Measurements from ENCODE around the gene PET117. TPM values are rescaled to one million over a fixed set of nuclear protein-coding genes. Genes with fewer than 3 reads are reported as not detected.
"Not testable (repeated sequence)": the region's sequence is repeated elsewhere in the genome, so short reads cannot be mapped to it uniquely, and the experiment has no call there.

The PET117 gene
- total RNA-seq, 1 donor: 3.8 TPM

- DNase-seq (ENCODE audit: low read depth in 2 of 3, low spot score in 2 of 3): no peak
Measured at GRCh38 chr20:18154342-18154741, 16.7 kb downstream of the PET117 start.

DNA sequence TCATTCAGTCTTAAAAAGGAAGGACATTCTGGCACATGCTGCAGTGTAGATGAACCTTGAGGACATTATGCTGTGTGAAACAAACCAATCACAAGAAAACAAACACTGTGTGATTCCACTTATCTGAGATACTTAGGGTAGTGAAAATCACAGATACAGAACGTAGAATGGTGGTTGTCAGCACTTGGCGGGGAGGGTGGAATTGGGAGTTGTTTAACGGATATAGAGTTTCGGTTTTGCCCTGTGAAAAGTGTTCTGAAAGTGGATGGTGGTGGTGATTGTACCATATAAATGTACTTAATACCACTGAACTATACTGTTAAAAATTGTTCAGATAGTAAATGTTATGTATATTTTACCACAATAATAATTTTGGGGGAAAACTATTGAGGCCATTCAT is 18.4 kb downstream of the PET117 start:
- DNase-seq (ENCODE audit: low read depth in 2 of 3, low spot score in 2 of 3): no peak

DNA sequence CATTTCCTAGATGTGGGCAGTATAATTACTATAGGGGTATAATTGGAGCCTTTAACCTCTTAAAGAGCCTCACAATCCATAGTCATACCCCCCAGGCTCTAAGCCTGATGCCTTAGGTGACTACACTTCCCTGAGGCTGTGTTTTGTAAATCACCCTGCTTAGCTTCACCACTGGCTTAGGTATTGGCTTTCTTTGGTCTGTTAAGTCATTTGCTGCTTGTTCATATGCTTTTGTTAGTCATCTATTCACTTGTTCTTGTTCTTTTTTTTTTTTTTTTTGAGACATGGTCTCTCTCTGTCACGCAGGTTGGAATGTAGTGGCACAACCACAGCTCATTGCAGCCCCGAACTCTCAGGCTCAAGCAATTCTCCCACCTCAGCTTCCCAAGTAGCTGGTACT is 26.7 kb downstream of the PET117 start:
- DNase-seq (ENCODE audit: low read depth in 2 of 3, low spot score in 2 of 3): no peak

GRCh38 chr20:18165553-18165952 is 27.9 kb downstream of the PET117 start:
- DNase-seq (ENCODE audit: low read depth in 2 of 3, low spot score in 2 of 3): no peak

GRCh38 chr20:18166241-18166881 is 28.7 kb downstream of the PET117 start:
- no peak for DNase-seq (ENCODE audit: low read depth in 2 of 3, low spot score in 2 of 3)

- no peak for DNase-seq (ENCODE audit: low read depth in 2 of 3, low spot score in 2 of 3)
Measured at GRCh38 chr20:18166950-18167349, 29.3 kb downstream of the PET117 start.

GRCh38 chr20:18172379-18172778 is 34.7 kb downstream of the PET117 start:
- no peak for DNase-seq (ENCODE audit: low read depth in 2 of 3, low spot score in 2 of 3)

GRCh38 chr20:18174906-18175683 is 37.4 kb downstream of the PET117 start:
- no peak for DNase-seq (ENCODE audit: low read depth in 2 of 3, low spot score in 2 of 3)

DNA sequence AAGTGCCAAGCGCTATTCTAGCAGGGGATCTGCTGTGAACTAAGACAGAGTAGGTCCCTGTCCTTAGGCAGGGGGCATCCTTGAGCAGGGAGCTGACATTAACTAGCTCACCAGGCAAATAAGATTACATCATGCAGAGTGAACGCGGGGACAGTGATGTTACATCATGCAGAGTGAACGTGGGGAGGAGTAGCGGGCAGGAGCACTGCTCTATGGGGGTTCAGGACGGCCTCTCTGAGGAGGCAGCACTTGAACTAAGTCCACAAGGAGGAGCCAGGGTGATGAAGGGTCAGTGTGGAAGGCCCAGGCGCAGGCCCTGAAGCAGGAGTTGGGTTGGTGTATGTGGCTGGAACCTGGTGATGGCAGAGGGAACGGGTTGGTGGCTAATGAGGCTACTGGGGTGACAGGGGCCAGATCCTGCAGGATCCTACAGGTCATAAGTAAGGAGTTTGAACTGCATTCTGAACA is 38.7 kb downstream of the PET117 start:
- DNase-seq (ENCODE audit: low read depth in 2 of 3, low spot score in 2 of 3): no peak

DNA sequence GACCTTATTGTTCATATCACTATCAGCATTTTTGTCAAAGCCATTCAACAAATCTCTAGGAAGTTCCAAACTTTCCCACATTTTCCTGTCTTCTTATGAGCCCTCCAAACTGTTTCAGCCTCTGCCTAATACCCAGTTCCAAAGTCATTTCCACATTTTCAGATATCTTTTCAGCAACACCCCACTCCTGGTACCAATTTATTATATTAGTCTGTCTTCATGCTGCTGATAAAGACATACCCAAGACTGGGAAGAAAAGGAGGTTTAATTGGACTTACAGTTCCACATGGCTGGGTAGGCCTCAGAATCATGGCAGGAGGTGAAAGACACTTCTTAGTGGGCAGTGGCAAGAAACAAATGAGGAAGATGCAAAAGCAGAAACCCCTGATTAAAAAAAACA is 42.7 kb downstream of the PET117 start:
- DNase-seq (ENCODE audit: low read depth in 2 of 3, low spot score in 2 of 3): not testable (repeated sequence)

- no peak for DNase-seq (ENCODE audit: low read depth in 2 of 3, low spot score in 2 of 3)
Measured at GRCh38 chr20:18180815-18181214, 43.2 kb downstream of the PET117 start.

DNA sequence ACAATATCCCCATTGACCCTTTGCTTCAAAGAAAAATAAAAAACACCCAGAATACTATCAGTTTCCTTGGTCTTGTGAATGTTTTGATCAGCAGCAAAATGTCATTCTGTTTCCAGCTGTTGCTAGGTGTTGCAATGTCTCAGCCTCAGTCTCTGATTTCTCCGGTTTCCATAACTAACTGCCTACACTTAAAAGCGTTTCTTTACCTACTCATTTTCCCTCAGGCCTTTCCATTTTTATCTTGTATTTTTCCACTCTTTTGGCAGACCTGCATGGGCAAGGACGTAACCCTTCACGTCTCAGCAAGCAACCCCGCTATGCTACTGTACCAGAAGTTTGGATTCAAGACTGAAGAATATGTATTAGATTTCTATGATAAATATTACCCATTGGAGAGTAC is 49.4 kb downstream of the PET117 start:
- DNase-seq (ENCODE audit: low read depth in 2 of 3, low spot score in 2 of 3): no peak

DNA sequence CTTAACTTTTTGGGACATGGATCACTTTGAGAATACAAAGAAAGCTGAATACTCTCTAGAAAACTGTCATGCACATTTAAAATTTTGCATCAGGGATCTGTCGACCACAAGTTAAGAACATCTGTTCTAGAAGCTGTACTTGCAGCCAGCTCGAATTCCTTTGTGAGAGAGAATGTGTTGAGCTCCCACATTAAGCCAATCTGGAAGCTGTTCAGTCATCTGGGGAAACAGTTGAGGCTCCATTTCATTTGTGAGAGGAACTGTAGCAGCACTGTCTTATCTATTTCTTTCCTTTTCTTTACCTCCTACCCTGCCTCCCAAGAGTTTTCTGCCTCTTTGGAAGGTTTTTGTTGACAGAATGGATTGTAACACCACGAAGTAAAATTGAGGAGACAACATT is 50.8 kb downstream of the PET117 start:
- DNase-seq (ENCODE audit: low read depth in 2 of 3, low spot score in 2 of 3): no peak

- DNase-seq (ENCODE audit: low read depth in 2 of 3, low spot score in 2 of 3): no peak
Measured at GRCh38 chr20:18190338-18191233, 52.9 kb downstream of the PET117 start.

- no peak for DNase-seq (ENCODE audit: low read depth in 2 of 3, low spot score in 2 of 3)
Measured at GRCh38 chr20:18191306-18191705, 53.6 kb downstream of the PET117 start.

Small RNA genes lying within 50 kb of the gene (small RNA-seq; reads per million reads assigned to genes)
- not detected for gene RF00019
- gene RNU7-137P: not detected

Other genes with a start within 250 kb of the PET117 start
- 127 TPM for gene SNX5, start 169.1 kb upstream of the PET117 start, total RNA-seq
- gene MGME1, start 168.8 kb upstream of the PET117 start, total RNA-seq: 11.8 TPM
- not detected for gene OVOL2, start 79.9 kb upstream of the PET117 start, total RNA-seq
- gene KAT14, start within 50 bp of the PET117 start, total RNA-seq: 8.3 TPM
- gene ZNF133, start 150.7 kb downstream of the PET117 start, total RNA-seq: 12.7 TPM

Measured in hematopoietic multipotent progenitor cell (in vitro differentiated cells).